ENCODE results near the gene PNMT.

Gene PNMT

DNA sequence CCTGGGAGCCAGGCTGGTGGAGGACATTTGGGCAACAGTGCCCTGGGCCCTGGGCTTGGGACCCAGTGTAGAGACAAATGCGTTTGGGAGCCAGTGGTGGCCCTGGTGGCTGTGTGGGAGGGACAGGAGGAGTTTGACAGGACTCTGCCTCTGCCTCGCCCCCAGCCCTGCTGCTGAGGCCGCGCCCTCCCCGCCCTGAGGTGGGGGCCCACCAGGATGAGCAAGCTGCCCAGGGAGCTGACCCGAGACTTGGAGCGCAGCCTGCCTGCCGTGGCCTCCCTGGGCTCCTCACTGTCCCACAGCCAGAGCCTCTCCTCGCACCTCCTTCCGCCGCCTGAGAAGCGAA is 15.0 kb upstream of the PNMT start:
- DNase-seq (ENCODE audit: low read depth in 2 of 3, low spot score in 1 of 3) = no peak

DNA sequence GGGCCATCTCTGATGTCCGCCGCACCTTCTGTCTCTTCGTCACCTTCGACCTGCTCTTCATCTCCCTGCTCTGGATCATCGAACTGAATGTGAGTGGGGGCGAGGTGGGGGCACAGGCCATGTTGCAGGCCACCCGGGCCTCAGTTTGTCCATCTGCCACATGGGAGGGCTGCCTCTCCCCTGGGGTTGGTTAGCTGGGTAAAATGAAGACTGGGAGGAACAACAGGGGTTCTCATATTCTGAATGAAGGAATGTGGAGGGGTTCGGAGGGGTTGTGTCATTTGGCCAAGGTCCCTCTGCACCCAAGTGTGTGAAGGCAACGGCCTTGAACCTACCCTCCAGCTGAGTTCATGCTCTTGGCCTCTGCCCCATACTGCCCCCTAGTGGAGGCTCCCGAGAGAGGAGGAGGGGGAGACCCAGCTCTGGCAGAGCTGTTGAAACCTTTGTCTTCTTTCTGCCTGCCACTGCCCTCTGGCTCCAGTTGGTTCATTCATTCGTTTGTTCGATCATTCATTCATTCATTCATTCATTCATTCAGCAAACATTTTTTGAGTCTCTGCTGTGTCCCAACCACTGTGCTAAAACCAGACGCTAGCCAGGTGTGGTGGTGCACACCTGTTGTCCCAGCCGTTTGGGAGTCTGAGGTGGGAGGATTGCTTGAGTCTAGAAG is 14.5 kb upstream of the PNMT start:
- peak; percentile 63 to 87 (median 79) for DNase-seq (ENCODE audit: low read depth in 2 of 3, low spot score in 1 of 3)

DNA sequence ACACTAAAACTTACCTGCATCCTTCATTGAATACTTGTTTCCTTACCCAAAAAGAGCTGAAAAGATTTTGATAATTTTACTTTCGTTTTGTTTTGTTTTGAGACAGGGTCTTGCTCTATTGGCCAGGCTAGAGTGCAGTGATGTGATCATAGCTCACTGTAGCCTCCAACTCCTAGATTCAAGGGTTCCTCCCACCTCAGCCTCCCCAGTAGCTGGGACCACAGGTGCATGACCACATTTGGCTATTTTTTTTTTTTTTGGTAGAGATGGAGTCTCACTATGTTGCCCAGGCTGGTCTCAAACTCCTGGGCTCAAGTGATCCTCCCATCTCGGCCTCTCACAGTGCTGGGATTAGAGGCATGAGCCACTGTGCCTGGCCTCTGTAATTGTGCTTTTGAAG is 13.1 kb upstream of the PNMT start:
- no peak for DNase-seq (ENCODE audit: low read depth in 2 of 3, low spot score in 1 of 3)

DNA sequence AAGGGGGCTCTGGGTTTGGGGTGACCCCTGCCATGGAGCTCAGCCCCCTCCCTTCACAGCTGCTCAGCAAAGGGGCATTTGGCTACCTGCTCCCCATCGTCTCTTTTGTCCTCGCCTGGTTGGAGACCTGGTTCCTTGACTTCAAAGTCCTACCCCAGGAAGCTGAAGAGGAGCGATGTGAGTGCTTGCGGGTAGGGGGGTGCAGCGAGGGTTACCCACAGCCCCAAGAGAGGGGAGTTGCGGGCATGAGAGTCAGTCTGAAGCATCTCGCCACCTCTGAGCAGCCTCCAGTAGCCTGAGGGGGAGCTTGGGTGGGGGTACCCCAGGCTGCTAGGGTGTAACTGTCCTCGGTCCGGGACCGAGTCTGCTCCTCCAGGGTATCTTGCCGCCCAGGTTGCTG is 9.9 kb upstream of the PNMT start:
- no peak for DNase-seq (ENCODE audit: low read depth in 2 of 3, low spot score in 1 of 3)

DNA sequence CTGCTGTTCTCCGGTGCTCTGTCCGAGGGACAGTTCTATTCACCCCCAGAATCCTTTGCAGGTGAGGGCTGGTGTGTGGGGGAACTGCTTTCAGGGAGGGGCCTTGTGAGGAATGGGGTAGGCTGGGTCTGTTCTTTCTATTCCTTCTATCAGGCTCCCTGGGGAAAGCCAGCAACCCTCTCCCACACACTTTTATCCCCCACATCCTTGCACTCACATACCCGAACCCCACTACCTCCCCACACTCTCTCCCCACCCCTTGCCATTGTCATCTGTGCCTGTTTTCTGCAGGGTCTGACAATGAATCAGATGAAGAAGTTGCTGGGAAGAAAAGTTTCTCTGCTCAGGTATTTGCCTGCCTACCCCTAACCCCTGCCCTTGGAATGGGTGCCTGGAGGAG is 9.5 kb upstream of the PNMT start:
- DNase-seq (ENCODE audit: low read depth in 2 of 3, low spot score in 1 of 3) = no peak

DNA sequence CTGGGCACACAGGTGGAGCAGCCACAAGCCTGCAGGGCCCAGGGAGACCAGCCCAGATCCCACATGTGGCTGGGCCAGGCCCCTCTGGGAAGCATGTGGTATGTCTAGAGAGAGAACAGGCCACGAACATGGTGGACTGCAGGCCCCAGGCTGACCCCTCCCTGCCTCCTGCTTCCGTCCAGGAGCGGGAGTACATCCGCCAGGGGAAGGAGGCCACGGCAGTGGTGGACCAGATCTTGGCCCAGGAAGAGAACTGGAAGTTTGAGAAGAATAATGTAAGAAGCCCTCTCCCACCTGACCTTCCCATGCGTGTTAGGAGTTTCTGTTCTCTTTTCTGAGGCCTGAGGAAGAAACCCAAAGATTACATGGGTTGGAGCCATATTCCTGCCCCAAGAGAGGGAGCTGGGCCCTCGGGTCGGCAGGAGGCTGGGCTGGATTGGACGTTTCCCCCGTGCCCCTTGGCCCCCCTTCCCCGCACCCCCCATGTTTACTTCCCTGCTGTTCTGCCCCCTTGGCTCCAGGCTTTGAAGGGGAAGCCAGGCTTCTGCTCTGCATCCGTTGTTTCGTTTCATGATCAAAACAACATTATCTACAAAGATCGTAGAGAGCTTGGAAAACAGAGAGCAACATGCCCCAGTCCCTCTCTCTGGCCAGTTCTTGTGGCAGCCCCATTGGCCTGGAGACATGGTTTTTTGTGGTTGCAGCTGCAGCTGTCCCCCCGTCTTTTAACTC is 8.8 kb upstream of the PNMT start:
- no peak for DNase-seq (ENCODE audit: low read depth in 2 of 3, low spot score in 1 of 3)

DNA sequence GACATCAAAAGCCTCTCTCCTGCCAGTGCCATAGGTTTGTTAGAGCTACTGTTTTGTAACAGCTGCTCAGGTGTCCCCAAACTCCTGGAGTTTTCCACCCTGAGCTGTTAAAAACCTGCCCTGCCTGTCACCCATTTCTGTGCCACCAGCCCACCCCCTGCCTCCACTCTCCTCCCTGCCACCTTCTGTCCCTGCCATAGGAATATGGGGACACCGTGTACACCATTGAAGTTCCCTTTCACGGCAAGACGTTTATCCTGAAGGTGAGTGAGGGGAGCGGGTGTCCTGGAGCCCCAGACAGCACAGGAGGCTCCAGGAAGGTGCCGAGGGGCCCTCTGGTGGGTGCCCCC is 8.3 kb upstream of the PNMT start:
- DNase-seq (ENCODE audit: low read depth in 2 of 3, low spot score in 1 of 3) = no peak

DNA sequence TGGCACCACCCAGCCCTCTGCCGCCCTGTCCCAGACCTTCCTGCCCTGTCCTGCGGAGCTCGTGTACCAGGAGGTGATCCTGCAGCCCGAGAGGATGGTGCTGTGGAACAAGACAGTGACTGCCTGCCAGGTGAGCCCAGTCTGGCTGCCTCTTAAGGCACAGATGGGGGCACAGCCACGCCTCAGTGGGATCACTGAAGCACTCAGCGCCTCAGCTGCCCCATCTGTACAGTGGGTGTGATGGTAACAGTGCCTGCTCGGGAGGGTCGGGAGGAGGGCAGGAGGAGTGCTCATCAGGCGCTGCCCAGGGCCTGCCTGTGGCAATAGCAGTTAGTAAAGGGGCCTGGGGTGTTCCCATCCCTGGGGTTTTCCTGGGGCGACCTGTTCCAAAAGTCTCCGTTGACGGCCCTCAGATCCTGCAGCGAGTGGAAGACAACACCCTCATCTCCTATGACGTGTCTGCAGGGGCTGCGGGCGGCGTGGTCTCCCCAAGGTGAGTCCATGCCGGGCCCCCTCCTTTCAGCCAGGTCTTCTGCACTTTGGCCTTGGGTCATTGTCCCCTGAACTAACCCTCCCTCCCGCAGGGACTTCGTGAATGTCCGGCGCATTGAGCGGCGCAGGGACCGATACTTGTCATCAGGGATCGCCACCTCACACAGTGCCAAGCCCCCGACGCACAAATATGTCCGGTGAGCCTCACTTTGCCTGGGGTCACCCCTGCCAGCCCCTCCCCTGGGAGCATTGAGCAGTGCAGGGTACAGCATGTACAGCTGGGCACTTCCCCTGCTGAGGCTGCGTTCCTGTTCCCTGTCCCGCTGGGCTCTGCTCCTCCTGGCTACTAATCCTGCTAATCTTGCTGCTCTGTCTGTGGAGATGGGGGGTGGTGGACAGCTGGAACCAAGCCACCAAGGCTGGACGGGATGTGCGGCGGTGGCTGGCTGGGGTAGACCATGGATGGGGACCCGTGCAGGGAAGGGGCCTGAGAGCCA is 7.6 kb upstream of the PNMT start:
- DNase-seq (ENCODE audit: low read depth in 2 of 3, low spot score in 1 of 3) = no peak

DNA sequence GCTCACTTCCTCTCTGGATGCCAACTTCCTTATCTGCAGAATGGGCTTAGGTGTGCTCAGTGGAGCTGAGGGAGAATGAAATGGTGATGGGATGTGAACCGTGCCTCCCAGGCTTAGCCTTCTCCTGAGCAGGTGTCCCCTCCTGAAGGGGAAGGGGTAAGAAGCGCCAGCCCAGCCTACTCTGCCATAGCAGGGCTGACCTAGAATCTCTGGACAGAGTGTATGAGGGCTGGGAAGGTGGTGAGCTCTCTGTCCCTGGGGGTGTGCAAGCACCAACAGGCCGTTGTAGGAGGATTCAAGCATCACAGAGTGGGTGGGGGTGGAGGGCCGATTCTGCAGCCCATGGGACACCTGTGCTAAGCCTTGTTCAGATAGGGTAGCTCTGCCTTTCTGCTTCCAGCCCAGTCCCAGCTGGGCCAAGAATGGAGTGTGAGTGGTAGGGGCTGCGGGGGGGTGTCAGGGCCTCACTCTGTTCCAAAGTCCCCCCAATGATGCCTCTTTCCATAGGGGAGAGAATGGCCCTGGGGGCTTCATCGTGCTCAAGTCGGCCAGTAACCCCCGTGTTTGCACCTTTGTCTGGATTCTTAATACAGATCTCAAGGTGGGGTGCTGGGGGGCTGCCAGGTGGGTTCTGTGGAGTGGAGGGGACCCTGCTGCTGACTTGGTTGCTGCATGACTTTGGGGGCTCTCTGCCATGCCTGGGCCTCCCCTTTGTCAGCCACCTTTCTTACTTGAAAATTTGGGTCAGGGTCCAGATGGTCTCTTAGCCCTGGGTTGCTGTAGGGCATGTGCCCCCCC is 6.3 kb upstream of the PNMT start:
- no peak for DNase-seq (ENCODE audit: low read depth in 2 of 3, low spot score in 1 of 3)

DNA sequence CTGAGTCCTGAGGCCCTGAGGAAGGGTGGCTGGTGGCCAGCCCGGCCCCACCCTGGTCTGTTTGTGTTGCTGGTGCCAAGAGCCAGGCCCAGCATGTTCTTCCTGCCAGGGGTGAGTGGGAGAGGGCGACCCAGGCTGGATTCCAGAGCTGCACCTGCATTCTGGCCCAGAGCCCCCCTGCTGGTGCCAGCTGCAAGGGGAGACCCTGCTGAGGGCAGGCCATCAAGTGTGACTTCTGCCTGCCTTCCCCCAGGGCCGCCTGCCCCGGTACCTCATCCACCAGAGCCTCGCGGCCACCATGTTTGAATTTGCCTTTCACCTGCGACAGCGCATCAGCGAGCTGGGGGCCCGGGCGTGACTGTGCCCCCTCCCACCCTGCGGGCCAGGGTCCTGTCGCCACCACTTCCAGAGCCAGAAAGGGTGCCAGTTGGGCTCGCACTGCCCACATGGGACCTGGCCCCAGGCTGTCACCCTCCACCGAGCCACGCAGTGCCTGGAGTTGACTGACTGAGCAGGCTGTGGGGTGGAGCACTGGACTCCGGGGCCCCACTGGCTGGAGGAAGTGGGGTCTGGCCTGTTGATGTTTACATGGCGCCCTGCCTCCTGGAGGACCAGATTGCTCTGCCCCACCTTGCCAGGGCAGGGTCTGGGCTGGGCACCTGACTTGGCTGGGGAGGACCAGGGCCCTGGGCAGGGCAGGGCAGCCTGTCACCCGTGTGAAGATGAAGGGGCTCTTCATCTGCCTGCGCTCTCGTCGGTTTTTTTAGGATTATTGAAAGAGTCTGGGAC is 5.5 kb upstream of the PNMT start:
- DNase-seq (ENCODE audit: low read depth in 2 of 3, low spot score in 1 of 3) = no peak

DNA sequence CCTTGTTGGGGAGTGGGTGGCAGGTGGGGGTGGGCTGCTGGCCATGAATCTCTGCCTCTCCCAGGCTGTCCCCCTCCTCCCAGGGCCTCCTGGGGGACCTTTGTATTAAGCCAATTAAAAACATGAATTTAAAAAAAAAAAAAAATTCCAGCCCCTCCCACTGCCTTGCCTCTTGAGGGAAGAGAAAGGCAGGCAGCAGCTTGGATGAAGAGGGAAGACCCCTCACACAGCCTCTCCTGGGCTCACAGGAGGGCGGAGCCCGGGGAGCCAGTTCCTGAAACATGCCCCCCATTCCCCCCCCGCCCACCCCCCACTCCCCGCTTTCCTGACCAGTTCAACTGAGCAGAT is 4.9 kb upstream of the PNMT start:
- no peak for DNase-seq (ENCODE audit: low read depth in 2 of 3, low spot score in 1 of 3)

DNA sequence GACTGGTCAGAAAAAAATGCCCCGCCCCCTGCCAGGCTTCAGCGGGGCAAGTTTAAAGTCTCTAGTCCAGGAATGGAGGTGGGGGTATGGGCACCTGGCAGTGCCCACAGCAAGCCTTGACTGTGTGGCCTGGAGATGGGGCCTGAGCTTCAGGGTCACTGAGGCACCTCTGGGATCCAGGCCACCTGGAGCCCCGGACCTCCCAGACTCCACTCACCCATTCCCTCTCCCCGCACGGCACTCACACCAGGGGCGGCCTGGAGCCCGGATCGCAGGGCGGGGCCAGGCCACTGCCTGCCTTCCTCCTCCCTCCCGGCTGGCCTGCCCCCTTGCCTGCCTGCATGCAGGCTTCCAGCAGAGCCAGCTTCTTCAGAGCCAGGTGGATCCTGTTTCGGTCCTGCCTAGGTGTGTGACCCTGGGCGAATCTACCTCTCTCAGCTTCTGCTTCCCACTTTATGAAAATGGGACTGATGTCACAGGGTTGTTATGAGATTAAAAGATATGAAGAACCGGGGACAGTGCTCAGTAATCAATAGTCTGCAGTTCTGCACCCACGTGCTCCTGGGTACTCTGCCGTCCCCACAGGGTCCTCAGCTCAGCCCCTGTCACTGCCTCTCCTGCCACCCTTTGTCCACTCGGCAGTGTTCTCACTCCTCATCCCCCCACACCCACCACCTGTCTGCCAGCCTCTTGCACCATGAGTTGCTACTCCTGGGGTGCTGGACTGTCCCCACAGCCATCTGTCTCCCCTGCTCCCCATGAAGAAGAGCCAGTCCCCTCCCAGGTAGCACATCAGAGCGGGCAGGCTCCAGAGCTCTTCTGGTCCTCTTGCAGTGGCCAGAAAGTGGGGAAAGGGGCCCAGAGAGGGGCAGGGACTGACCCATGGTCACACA is 4.3 kb upstream of the PNMT start:
- no peak for DNase-seq (ENCODE audit: low read depth in 2 of 3, low spot score in 1 of 3)

DNA sequence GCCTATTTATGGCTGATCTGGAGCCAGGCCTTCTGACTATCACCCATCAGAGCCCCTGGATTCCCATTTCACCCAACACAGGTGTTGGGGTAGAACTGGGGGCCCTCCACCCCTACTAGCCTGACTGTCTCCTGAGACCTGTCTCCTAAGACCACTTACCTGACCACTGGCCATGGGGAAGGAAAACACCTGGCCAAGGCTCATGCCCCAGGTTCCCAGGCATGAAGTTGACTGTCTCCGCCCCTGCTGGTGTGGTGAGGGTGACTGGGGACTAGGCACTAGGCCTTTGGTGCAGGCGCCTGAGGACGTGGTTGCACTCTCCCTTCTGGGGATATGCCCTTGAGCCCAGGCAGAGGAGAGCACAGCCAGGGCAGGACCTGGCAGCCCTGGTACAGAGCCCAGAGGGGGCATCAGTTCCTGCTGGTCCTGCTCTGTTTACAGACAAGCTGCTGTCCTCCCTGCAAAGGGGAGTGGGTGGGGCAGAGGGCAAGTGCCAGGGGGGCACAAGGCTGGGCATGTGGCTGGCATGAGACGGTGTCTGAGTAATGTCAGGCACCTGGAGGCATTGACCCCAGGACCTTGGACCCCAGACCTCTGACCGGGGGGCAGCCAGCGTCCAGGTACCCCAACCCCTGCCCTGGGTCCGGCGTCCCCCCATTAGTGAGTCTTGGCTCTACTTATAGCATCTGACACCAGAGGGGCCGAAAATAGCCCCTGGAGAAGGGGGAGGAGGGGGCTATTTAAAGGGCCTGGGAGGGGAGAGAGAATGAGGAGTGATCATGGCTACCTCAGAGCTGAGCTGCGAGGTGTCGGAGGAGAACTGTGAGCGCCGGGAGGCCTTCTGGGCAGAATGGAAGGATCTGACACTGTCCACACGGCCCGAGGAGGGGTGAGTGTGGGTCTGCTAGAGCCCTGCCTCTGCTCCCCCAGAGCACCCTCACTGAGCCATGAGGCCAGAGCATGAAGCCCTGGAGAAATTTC is 3.4 kb upstream of the PNMT start, which contains the start of gene TCAP:
Gene TCAP, plus strand, starts transcription at position 769 of the 981 bp plus-strand sequence. Its CDS starts 11 bp downstream, at position 780.
- DNase-seq (ENCODE audit: low read depth in 2 of 3, low spot score in 1 of 3) = no peak

DNA sequence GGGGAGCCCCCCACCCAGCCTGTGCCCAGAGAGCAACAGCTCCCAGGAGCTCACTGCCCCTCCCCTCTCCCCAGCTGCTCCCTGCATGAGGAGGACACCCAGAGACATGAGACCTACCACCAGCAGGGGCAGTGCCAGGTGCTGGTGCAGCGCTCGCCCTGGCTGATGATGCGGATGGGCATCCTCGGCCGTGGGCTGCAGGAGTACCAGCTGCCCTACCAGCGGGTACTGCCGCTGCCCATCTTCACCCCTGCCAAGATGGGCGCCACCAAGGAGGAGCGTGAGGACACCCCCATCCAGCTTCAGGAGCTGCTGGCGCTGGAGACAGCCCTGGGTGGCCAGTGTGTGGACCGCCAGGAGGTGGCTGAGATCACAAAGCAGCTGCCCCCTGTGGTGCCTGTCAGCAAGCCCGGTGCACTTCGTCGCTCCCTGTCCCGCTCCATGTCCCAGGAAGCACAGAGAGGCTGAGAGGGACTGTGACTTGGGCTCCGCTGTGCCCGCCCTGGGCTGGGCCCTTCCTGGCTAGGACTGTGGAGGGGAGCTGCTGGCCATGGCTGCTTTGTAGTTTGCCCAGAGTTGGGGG is 2.5 kb upstream of the PNMT start:
- no peak for DNase-seq (ENCODE audit: low read depth in 2 of 3, low spot score in 1 of 3)

DNA sequence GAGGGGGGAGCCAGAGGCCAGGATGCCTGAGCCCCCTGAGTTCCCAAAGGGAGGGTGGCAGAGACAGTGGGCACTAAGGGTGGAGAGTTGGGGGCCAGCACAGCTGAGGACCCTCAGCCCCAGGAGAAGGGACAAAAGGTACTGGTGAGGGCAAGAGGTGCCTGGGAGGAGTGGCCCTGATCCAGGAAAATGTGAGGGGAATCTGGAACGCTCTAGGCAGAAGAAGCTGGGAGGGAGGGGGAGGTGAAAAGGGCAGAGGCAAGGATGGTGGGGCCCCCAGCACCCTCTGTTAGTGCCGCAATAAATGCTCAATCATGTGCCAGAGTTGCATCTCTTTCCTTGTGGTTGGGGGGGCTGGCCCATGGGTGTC is 2.0 kb upstream of the PNMT start:
- DNase-seq (ENCODE audit: low read depth in 2 of 3, low spot score in 1 of 3) = no peak

DNA sequence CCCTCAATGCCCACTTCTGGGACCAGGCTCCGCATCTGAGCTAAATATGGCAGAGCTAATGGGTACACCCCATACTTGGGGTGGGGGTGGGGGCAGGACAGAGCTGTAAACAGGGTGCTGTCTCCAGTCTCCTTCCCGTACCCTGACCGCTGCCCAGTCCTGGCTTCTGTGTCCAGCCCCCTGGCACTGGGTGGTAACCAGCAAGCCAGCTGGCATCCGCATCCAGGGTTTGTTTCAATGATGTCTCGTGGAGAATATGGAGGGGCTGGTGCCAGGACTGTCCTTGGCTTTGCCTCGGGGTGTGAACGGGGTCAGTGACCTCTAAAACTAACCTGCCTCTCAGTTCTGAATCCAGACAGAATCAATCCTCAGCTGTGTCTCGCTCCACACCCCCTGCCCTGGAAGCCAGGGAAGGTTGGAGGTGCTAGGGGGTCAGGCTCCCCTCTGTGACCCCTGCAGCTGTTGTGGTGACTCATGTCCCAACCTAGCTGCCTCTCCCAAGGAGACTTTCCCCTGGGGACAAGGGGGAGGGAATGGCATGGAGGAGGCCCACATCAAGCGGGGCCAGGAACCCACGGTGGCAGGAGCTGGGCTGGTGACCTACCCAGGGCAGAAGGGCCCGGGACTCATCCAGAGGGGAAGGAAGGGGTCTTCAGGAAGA is 1.5 kb upstream of the PNMT start:
- DNase-seq (ENCODE audit: low read depth in 2 of 3, low spot score in 1 of 3) = no peak

DNA sequence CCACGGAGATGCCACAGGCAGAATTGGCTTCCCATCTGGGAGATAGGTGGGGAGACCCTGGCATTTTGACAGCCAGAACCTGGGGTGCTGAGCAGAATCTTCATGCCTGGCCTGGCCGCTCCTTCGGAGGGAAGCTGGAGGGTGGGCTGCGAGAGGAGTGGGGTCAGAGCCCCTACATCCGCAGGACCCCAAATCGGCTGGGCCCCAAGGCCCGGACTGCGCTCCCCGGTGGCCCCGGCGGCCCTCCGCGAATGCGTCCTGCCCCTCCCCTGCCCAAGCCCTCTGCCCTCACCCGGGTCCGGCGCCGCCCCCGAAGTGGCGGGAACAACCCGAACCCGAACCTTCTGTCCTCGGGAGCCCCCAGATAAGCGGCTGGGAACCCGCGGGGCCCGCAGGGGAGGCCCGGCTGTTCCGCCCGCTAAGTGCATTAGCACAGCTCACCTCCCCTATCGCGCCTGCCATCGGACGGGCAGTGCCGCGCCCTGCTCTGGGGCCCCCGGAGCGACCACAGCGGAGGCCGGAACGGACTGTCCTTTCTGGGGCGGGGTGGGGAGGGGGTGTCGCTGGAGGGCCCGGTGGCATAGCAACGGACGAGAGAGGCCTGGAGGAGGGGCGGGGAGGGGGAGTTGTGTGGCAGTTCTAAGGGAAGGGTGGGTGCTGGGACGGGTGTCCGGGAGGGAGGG is 850 bp upstream of the PNMT start:
- no peak for DNase-seq (ENCODE audit: low read depth in 2 of 3, low spot score in 1 of 3)
